H9 (cell line): ENCODE results near the gene KIF21A. TPM values are rescaled to one million over a fixed set of nuclear protein-coding genes. Genes with fewer than 3 reads are reported as not detected.

Source experiments
- DNase-seq: peaks from one replicate; pipeline ENCODE4 v3.0.0-alpha.2; 2017
- H2AFZ ChIP-seq: one replicate; pipeline ENCODE4 v1.6.1; 2013; ENCODE audit warnings: mild to moderate bottlenecking, low read length, control low read depth, moderate library complexity
- H2AK5ac ChIP-seq: 2 replicates; pipeline ENCODE4 v1.6.1; 2013; ENCODE audit warnings: low read length, control low read depth, mixed read lengths; ENCODE audit not compliant: insufficient read length
- H2BK120ac ChIP-seq: one replicate; pipeline ENCODE4 v1.6.1; 2013; ENCODE audit warnings: low read depth, mild to moderate bottlenecking, low read length, control low read depth, inconsistent platforms; ENCODE audit not compliant: poor library complexity, severe bottlenecking
- H2BK12ac ChIP-seq: 2 replicates; pipeline ENCODE4 v1.6.1; 2013; ENCODE audit warnings: low read length, control low read depth, mixed read lengths, low read depth; ENCODE audit not compliant: insufficient read length
- H2BK15ac ChIP-seq: 2 replicates; pipeline ENCODE4 v1.6.1; 2013; ENCODE audit warnings: low read depth, low read length, control low read depth
- H2BK20ac ChIP-seq: one replicate; pipeline ENCODE4 v1.6.1; 2013; ENCODE audit warnings: low read depth, mild to moderate bottlenecking, low read length, control low read depth, inconsistent platforms; ENCODE audit not compliant: poor library complexity, severe bottlenecking
- H2BK5ac ChIP-seq: 2 replicates; pipeline ENCODE4 v1.6.1; 2013; ENCODE audit warnings: low read length, control low read depth, mixed read lengths; ENCODE audit not compliant: insufficient read length
- H3K14ac ChIP-seq: 2 replicates; pipeline ENCODE4 v1.6.1; 2013; ENCODE audit warnings: low read length, control low read depth; ENCODE audit not compliant: insufficient read depth
- H3K18ac ChIP-seq: 2 replicates; pipeline ENCODE4 v1.6.1; 2013; ENCODE audit warnings: low read depth, mild to moderate bottlenecking, mixed read lengths, low read length, control low read depth; ENCODE audit not compliant: insufficient read length
- H3K23ac ChIP-seq: 2 replicates; pipeline ENCODE4 v1.6.1; 2013; ENCODE audit warnings: low read length, control low read depth, mixed read lengths, low read depth; ENCODE audit not compliant: insufficient read length
- H3K23me2 ChIP-seq: 2 replicates; pipeline ENCODE4 v1.6.1; 2013; ENCODE audit warnings: low read depth, mild to moderate bottlenecking, mixed read lengths, low read length, control low read depth; ENCODE audit not compliant: insufficient read length, poor library complexity, severe bottlenecking
- H3K27ac ChIP-seq: 2 replicates; pipeline ENCODE4 v1.5.1; 2013; ENCODE audit warnings: low read length, control low read depth, mixed read lengths, low read depth; ENCODE audit not compliant: insufficient read length
- H3K27me3 ChIP-seq: 2 replicates; pipeline ENCODE4 v1.6.1; 2013; ENCODE audit warnings: low read length, control low read depth, inconsistent platforms; ENCODE audit not compliant: insufficient read depth
- H3K4ac ChIP-seq: 2 replicates; pipeline ENCODE4 v1.6.1; 2013; ENCODE audit warnings: low read depth, mild to moderate bottlenecking, control low read depth, inconsistent platforms, low read length, moderate library complexity
- H3K4me1 ChIP-seq: 2 replicates; pipeline ENCODE4 v1.6.1; 2013; ENCODE audit warnings: low read length, control low read depth, inconsistent platforms; ENCODE audit not compliant: insufficient read depth
- H3K4me2 ChIP-seq: 2 replicates; pipeline ENCODE4 v1.6.1; 2013; ENCODE audit warnings: low read length, control low read depth, mixed read lengths; ENCODE audit not compliant: insufficient read length, insufficient read depth
- H3K56ac ChIP-seq: 2 replicates; pipeline ENCODE4 v1.6.1; 2013; ENCODE audit warnings: low read depth, mild to moderate bottlenecking, mixed read lengths, low read length, control low read depth; ENCODE audit not compliant: insufficient read length
- H3K79me1 ChIP-seq: 2 replicates; pipeline ENCODE4 v1.6.1; 2013; ENCODE audit warnings: low read depth, mild to moderate bottlenecking, moderate library complexity, low read length, control low read depth, inconsistent platforms; ENCODE audit not compliant: insufficient read depth, poor library complexity, severe bottlenecking
- H3K79me2 ChIP-seq: 2 replicates; pipeline ENCODE4 v1.6.1; 2013; ENCODE audit warnings: low read length, control low read depth, inconsistent platforms; ENCODE audit not compliant: insufficient read depth
- H3K9ac ChIP-seq: 2 replicates; pipeline ENCODE4 v1.6.1; 2013; ENCODE audit warnings: low read length, control low read depth, mixed read lengths; ENCODE audit not compliant: insufficient read length; ENCODE audit errors: extremely low read depth
- H3K9me3 ChIP-seq: one replicate; pipeline ENCODE4 v1.6.1; 2013; ENCODE audit warnings: low read depth, low read length, inconsistent platforms; ENCODE audit not compliant: control insufficient read depth
- H3T11ph ChIP-seq: one replicate; pipeline ENCODE4 v1.6.1; 2013; ENCODE audit warnings: mild to moderate bottlenecking, low read length, control low read depth, inconsistent platforms
- H4K20me1 ChIP-seq: one replicate; pipeline ENCODE4 v1.6.1; 2013; ENCODE audit not compliant: control insufficient read depth, insufficient read length, insufficient read depth
- H4K5ac ChIP-seq: 2 replicates; pipeline ENCODE4 v1.6.1; 2013; ENCODE audit warnings: low read depth, mild to moderate bottlenecking, mixed read lengths, low read length, control low read depth; ENCODE audit not compliant: insufficient read length
- H4K8ac ChIP-seq: replicated peaks from 2 replicates; pipeline ENCODE4 v1.6.1; 2013; ENCODE audit warnings: low read length, control low read depth, mixed read lengths, low read depth; ENCODE audit not compliant: insufficient read length
- H4K91ac ChIP-seq: 2 replicates; pipeline ENCODE4 v1.6.1; 2013; ENCODE audit warnings: low read depth, mild to moderate bottlenecking, moderate library complexity, mixed read lengths, low read length, control low read depth; ENCODE audit not compliant: insufficient read length
- H3K27ac Mint-ChIP-seq, 3 experiments: 2 replicates in 2 of 3; 3 replicates in 1 of 3; pipeline ENCODE4 v1.8.0; 2020 to 2021; ENCODE audit warnings: mixed read lengths in 3 of 3, mild to moderate bottlenecking in 1 of 3, moderate library complexity in 1 of 3
- H3K27me3 Mint-ChIP-seq: 2 replicates; pipeline ENCODE4 v1.8.0; 2021; ENCODE audit warnings: low read depth, mild to moderate bottlenecking, moderate library complexity, mixed read lengths
- H3K36me3 Mint-ChIP-seq, 3 experiments: 2 replicates in 2 of 3; 3 replicates in 1 of 3; pipeline ENCODE4 v1.8.0; 2020 to 2021; ENCODE audit warnings: low read depth in 3 of 3, mixed read lengths in 3 of 3; ENCODE audit not compliant: insufficient read depth in 1 of 3
- H3K4me1 Mint-ChIP-seq, 2 experiments: 2 replicates each; pipeline ENCODE4 v1.8.0; 2020; ENCODE audit warnings: mixed read lengths in 2 of 2
- H3K4me3 Mint-ChIP-seq, 2 experiments: 2 replicates in 1 of 2; 3 replicates in 1 of 2; pipeline ENCODE4 v1.8.0; 2020 to 2021; ENCODE audit warnings: mild to moderate bottlenecking in 2 of 2, mixed read lengths in 2 of 2, moderate library complexity in 1 of 2
- H3K9me3 Mint-ChIP-seq, 2 experiments: 2 replicates in 1 of 2; 3 replicates in 1 of 2; pipeline ENCODE4 v1.8.0; 2020; ENCODE audit warnings: mild to moderate bottlenecking in 2 of 2, mixed read lengths in 2 of 2, moderate library complexity in 1 of 2
- CTCF ChIP-seq: fragments of 200-600 bp; sonication (generic); conservative IDR thresholded peaks from 3 replicates; pipeline ENCODE4 v1.8.0; 2021; ENCODE audit warnings: antibody characterized with exemption, mild to moderate bottlenecking
- WGBS: extraction: QIAGEN DNeasy Blood & Tissue Kit; methylation state at CpG from one replicate; pipeline ENCODE4 v1.1.7; 2013; ENCODE audit warnings: missing lambda C conversion rate, low lambda C conversion rate, mixed read lengths; ENCODE audit not compliant: insufficient read length; ENCODE audit errors: extremely low coverage; 5-methylcytosine and 5-hydroxymethylcytosine counted together
- total RNA-seq: library from RNA; stranded (reverse); gene quantifications from 2 replicates; pipeline ENCODE4 v1.2.1, GENCODE V29; 2021

KIF21A gene
- total RNA-seq, 1 experiment from 2014 or later: 17.2 TPM

GRCh38 chr12:39348523-39348922, 94.4 kb downstream of the KIF21A start:
- H3K4me1 ChIP-seq: no peaks in the 10 kb centered on the region
- no peaks in the 10 kb centered on the region for H3K27me3 ChIP-seq
- no peaks in the 10 kb centered on the region for H3K9me3 ChIP-seq
- Mint-ChIP-seq H3K36me3 (no peaks in the 10 kb centered on the region), H3K9me3 (no peaks in the 10 kb centered on the region), H3K27ac (peak overlapping the region in 1 of 3 experiments; percentile 59; a peak in 1 of 7 replicates), H3K27me3 (no peaks in the 10 kb centered on the region), H3K4me3 (no peak overlapping the region), H3K4me1 (peaks cover 11 to 12% of the 10 kb centered on the region in 2 experiments)
- no peak overlapping the region for H4K5ac ChIP-seq
- no peak overlapping the region for H4K91ac ChIP-seq
- no peak overlapping the region for H3K27ac ChIP-seq
- no peak overlapping the region for H3K14ac ChIP-seq
- no CpG with 5 or more reads among the region's 1 CpG for WGBS
- no peak overlapping the region for H2AFZ ChIP-seq
- no peak overlapping the region for H3K4me2 ChIP-seq
- H2BK5ac ChIP-seq: no peak overlapping the region
- TF ChIP-seq CTCF: no peak
- no peak overlapping the region for H2BK15ac ChIP-seq
- no peaks in the 10 kb centered on the region for H3K79me2 ChIP-seq
- DNase-seq: no peak
- H4K8ac ChIP-seq: no peak overlapping the region
- H2BK20ac ChIP-seq: no peak overlapping the region
- H2AK5ac ChIP-seq: no peak overlapping the region
- no peaks in the 10 kb centered on the region for H3K23me2 ChIP-seq
- no peak overlapping the region for H3T11ph ChIP-seq
- H3K9ac ChIP-seq: no peak overlapping the region
- no peak overlapping the region for H3K23ac ChIP-seq
- no peaks in the 10 kb centered on the region for H3K79me1 ChIP-seq
- H3K18ac ChIP-seq: no peak overlapping the region
- H4K20me1 ChIP-seq: no peaks in the 10 kb centered on the region
- no peak overlapping the region for H3K4ac ChIP-seq
- H2BK12ac ChIP-seq: no peak overlapping the region
- no peak overlapping the region for H2BK120ac ChIP-seq
- no peak overlapping the region for H3K56ac ChIP-seq
